ENCODE measurements around the gene PAFAH1B2. TPM values are rescaled to one million over a fixed set of nuclear protein-coding genes. Genes with fewer than 3 reads are reported as not detected.

Gene PAFAH1B2
- total RNA-seq, 1 experiment from 2014 or later, result 154 TPM

DNA sequence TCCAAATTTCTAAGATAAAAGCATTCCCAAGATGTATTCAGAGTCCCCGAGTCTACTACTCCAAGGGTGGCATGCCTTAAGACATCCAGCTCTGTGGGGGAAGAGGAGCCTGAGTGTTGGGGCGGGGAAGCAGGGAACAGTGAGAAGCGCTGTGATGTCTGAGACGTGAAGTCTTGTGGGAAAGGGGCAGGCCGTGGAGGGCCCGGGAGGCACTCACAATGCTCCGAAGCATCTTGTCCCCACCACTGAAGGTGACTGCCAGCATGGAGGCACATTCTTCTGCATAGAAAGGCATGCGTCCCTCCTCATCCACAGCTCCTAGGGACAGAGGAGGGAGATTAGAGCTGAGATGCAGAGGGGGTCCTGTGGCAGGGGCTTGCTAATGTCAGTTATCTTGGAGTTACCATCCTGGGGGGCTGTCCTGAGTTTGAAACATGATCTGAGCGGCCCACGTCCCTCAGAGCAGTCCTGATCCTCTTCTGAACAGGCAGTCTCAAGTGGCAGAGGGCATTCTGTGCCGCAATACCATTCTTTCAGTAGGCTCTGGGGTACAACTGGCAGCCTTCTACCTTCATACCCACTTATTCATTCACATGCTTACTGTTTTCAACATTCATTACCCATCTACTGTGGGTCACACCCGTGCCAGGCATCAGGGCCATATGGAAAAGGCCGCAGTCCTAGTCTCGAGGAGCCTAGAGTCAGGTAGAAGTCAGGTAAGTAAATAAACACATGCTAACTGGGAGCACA, 79.1 kb downstream of the PAFAH1B2 start:
- TF ChIP-seq, protein P1, sequence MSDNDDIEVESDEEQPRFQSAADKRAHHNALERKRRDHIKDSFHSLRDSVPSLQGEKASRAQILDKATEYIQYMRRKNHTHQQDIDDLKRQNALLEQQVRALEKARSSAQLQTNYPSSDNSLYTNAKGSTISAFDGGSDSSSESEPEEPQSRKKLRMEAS (IDR thresholded peaks at IDR 0.05), result no peak
- 0 out of 2 replicates have a peak, but pooled peaks have one; percentile 12 for TF ChIP-seq ZFX (IDR thresholded peaks at IDR 0.05)
- TF ChIP-seq, protein P2, sequence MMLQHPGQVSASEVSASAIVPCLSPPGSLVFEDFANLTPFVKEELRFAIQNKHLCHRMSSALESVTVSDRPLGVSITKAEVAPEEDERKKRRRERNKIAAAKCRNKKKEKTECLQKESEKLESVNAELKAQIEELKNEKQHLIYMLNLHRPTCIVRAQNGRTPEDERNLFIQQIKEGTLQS (IDR thresholded peaks at IDR 0.05), result no peak
- intact Hi-C loops (cut with micrococcal nuclease), result no loop called here
- Histone ChIP-seq H3K4me2 (ENCODE audit: low read length) (no peak overlapping the region), H3K9me3 (ENCODE audit: control insufficient read depth in 1 of 2, insufficient read depth in 1 of 2, low read depth in 1 of 2, low read length in 2 of 2) (no peaks in the 10 kb centered on the region), H3K79me2 (ENCODE audit: insufficient read depth, low read length) (no peaks in the 10 kb centered on the region), H3K9me2 (ENCODE audit: insufficient read depth) (no peaks in the 10 kb centered on the region), H2AFZ (ENCODE audit: low read depth, low read length, poor library complexity, severe bottlenecking) (no peak overlapping the region), H3K4me1 (ENCODE audit: control insufficient read depth in 1 of 2, insufficient read depth in 2 of 2, low read length in 2 of 2) (peaks cover 10 to 20% of the 10 kb centered on the region in 2 experiments), H3K9ac (ENCODE audit: low read length) (no peak overlapping the region), H3K27me3 (ENCODE audit: insufficient read depth, low read length) (no peaks in the 10 kb centered on the region), H4K20me1 (ENCODE audit: insufficient read depth) (no peaks in the 10 kb centered on the region), H3K27ac (ENCODE audit: low read depth, low read length) (no peak overlapping the region), H3K4me3 (replicated peaks in 1 of 2; ENCODE audit: low read depth in 1 of 2, low read length in 2 of 2) (no peak overlapping the region), H3K36me3 (ENCODE audit: control insufficient read depth in 1 of 2, insufficient read depth in 2 of 2, low read length in 2 of 2) (peaks cover 16 to 21% of the 10 kb centered on the region in 2 experiments; a peak in 2 of 4 replicates)
- BruUV-seq (replicated peaks), result no TSS peak
- DNase-seq (ENCODE audit: low read depth, low spot score) (no peak), ATAC-seq (no peak)
- ChIA-PET RAD21 (ENCODE audit: low non-redundant PET in 1 of 2, low total read pairs in 2 of 2, uncharacterized antibody in 2 of 2, unreplicated experiment in 2 of 2) (no interaction called here), POLR2A (no interaction called here), CTCF (interaction anchor here (1.9 kb wide), 1 partner anchor 45 kb away, joined by 9 read pairs; the partner anchor contains the start of gene SIDT2)

DNA sequence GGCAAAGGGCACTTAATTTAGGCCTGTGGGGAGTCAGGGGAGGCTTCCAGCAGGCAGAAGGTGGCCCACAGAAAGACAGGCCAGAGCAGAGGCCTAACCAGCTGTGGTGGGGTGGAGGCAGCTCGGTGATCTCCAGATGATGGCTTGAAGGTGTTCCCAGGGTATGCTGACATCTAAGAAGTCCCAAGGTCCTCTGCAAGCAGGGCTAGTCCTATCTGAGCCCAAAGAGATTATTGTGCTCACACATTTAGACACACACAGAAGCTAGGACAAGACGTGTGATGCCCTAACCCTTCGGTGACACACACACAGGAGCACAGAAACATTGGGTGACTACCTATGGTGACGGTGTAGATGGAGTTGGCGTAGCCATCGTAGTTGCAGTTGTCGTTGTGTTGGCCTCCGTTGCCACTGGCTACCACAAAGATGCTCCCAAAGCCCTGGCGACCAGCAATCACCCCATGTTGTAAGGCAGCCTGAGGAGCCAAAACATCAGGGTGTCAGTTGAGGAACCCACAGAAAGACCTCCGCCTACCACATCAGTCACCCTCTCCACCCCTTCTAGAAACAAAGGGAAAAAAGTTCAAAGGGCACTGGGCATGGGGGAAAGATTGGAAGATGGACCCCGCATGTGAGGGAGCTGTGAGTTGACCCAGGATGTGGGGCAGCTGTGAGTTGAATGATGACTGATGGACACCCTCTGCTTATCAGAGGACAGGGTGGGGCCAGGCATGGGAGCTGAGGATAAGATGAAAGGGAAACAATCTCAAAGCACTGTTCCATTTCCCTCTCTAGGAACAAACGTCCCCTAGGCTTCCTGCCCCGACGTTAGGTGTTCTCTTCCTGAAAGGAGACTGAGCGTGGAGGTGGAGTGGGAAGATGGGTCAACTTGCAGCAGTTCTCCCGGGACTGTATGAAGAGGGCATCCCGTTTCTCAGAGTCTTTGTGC, 79.9 kb downstream of the PAFAH1B2 start:
- DNase-seq (ENCODE audit: low read depth, low spot score), result no peak
- H3K27me3 ChIP-seq (ENCODE audit: insufficient read depth, low read length), result no peaks in the 10 kb centered on the region
- BruUV-seq (replicated peaks), result no TSS peak
- no peaks in the 10 kb centered on the region for H3K9me2 ChIP-seq (ENCODE audit: insufficient read depth)
- TF ChIP-seq POLR2A (IDR thresholded peaks at IDR 0.05; ENCODE audit: borderline replicate concordance, extremely low read depth, insufficient read depth, insufficient read length), result no peak
- TF ChIP-seq ZNF274 (IDR thresholded peaks at IDR 0.05; ENCODE audit: low read depth, low read length), result no peak
- TF ChIP-seq POLR2AphosphoS5 (IDR thresholded peaks at IDR 0.05; ENCODE audit: low read depth, low read length), result no peak
- TF ChIP-seq ELF1 (IDR thresholded peaks at IDR 0.05; ENCODE audit: borderline replicate concordance, low read depth), result no peak
- TF ChIP-seq, protein P2 (IDR thresholded peaks at IDR 0.05), result no peak
- TF ChIP-seq, protein P3, sequence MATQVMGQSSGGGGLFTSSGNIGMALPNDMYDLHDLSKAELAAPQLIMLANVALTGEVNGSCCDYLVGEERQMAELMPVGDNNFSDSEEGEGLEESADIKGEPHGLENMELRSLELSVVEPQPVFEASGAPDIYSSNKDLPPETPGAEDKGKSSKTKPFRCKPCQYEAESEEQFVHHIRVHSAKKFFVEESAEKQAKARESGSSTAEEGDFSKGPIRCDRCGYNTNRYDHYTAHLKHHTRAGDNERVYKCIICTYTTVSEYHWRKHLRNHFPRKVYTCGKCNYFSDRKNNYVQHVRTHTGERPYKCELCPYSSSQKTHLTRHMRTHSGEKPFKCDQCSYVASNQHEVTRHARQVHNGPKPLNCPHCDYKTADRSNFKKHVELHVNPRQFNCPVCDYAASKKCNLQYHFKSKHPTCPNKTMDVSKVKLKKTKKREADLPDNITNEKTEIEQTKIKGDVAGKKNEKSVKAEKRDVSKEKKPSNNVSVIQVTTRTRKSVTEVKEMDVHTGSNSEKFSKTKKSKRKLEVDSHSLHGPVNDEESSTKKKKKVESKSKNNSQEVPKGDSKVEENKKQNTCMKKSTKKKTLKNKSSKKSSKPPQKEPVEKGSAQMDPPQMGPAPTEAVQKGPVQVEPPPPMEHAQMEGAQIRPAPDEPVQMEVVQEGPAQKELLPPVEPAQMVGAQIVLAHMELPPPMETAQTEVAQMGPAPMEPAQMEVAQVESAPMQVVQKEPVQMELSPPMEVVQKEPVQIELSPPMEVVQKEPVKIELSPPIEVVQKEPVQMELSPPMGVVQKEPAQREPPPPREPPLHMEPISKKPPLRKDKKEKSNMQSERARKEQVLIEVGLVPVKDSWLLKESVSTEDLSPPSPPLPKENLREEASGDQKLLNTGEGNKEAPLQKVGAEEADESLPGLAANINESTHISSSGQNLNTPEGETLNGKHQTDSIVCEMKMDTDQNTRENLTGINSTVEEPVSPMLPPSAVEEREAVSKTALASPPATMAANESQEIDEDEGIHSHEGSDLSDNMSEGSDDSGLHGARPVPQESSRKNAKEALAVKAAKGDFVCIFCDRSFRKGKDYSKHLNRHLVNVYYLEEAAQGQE (IDR thresholded peaks at IDR 0.05; ENCODE audit: low read depth), result no peak
- no peak for TF ChIP-seq EZH2 (IDR thresholded peaks at IDR 0.05)
- no peak for TF ChIP-seq YY1 (IDR thresholded peaks at IDR 0.05; ENCODE audit: extremely low read depth, insufficient replicate concordance, low read depth, low read length)
- no peak for TF ChIP-seq FOSL1 (IDR thresholded peaks at IDR 0.05; ENCODE audit: low read depth)
- TF ChIP-seq EGR1 (IDR thresholded peaks at IDR 0.05; ENCODE audit: low read depth), result no peak
- TF ChIP-seq JUND (IDR thresholded peaks at IDR 0.05), result no peak
- no peak for TF ChIP-seq ZFX (IDR thresholded peaks at IDR 0.05)
- TF ChIP-seq CEBPB (IDR thresholded peaks at IDR 0.05; ENCODE audit: low read depth), result no peak
- H3K9me3 ChIP-seq (ENCODE audit: control insufficient read depth in 1 of 2, insufficient read depth in 1 of 2, low read depth in 1 of 2, low read length in 2 of 2), result no peaks in the 10 kb centered on the region
- ChIA-PET POLR2A (no interaction called here), RAD21 (ENCODE audit: low non-redundant PET in 1 of 2, low total read pairs in 2 of 2, uncharacterized antibody in 2 of 2, unreplicated experiment in 2 of 2) (no interaction called here), CTCF (no interaction called here)
- H4K20me1 ChIP-seq (ENCODE audit: insufficient read depth), result no peaks in the 10 kb centered on the region
- no peak for ATAC-seq
- no peak overlapping the region for H3K27ac ChIP-seq (ENCODE audit: low read depth, low read length)
- no peaks in the 10 kb centered on the region for H3K79me2 ChIP-seq (ENCODE audit: insufficient read depth, low read length)
- no peak overlapping the region for H3K4me2 ChIP-seq (ENCODE audit: low read length)
- peaks cover 11 to 17% of the 10 kb centered on the region in 2 experiments; a peak in 3 of 4 replicates for H3K36me3 ChIP-seq (ENCODE audit: control insufficient read depth in 1 of 2, insufficient read depth in 2 of 2, low read length in 2 of 2)
- intact Hi-C loops (cut with micrococcal nuclease), result no loop called here
- H3K4me1 ChIP-seq (ENCODE audit: control insufficient read depth in 1 of 2, insufficient read depth in 2 of 2, low read length in 2 of 2), result peaks cover 10 to 20% of the 10 kb centered on the region in 2 experiments
- no peak overlapping the region for H3K9ac ChIP-seq (ENCODE audit: low read length)
- H2AFZ ChIP-seq (ENCODE audit: low read depth, low read length, poor library complexity, severe bottlenecking), result no peak overlapping the region
- no peak overlapping the region for H3K4me3 ChIP-seq (replicated peaks in 1 of 2; ENCODE audit: low read depth in 1 of 2, low read length in 2 of 2)

Data from HCT116 (cell line).